ENCODE measurements around the gene NFIB. TPM values are rescaled to one million over a fixed set of nuclear protein-coding genes. Genes with fewer than 3 reads are reported as not detected.

Gene NFIB
- polyA plus RNA-seq, 1 of the 3 experiments (the other 2 are of a cell fraction): 9.2 TPM

DNA sequence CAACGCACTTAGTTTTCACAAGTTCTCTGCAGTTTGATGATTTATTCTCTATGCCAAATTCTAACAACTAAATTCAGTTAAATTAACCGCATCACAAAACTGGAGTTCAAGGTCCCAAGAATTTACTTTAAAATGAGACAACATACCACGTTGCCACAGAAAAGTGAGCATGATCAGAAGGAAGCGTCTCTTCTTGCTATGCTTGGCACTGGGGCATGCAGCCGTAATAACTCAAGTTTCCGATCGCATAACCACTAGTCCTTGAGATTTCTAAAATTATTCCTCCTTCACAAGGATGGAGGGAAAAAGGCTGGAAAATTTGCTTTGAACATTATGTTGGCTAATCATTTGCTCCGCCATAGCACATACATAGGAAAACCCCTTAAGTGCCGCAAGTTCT lies 13.9 kb downstream of the NFIB start:
- H3K27ac ChIP-seq (ENCODE audit: low read depth in 2 of 2, low read length in 1 of 2): no peak overlapping the region
- CTCF ChIA-PET: interaction anchor here (0.7 to 1.9 kb wide), 2 partner anchors 12 to 129 kb away, joined by 3 to 6 read pairs; no protein-coding TSS in a partner anchor

DNA sequence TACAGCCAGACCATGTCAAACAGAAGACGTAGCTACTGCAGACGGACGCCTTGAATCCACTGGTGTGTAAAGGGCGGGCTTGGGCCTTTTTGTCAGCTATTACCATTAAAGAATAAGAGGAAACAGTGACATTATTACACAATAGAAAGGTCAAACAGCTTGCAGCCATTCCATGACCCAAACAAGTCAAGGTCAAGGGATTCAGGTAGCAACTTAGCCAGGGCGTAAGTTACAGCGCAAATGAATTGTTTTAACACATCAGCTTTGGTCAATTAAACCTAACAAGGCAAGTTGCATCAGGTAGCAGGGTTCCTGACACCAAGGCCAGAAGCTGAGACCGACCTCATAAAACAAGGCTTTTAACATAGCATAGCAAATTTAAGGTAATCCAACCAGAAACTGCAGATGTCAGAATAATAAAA lies 15.3 kb downstream of the NFIB start:
- Histone ChIP-seq H3K4me3 (ENCODE audit: low read depth in 2 of 2, low read length in 1 of 2) (no peak overlapping the region), H3K27ac (ENCODE audit: low read depth in 2 of 2, low read length in 1 of 2) (no peak overlapping the region), H3K9me3 (no peaks in the 10 kb centered on the region), H3K27me3 (ENCODE audit: insufficient read depth) (no peaks in the 10 kb centered on the region), H3K4me2 (no peak overlapping the region), H3K36me3 (replicated peaks in 1 of 2; ENCODE audit: control insufficient read depth in 1 of 2, insufficient read depth in 2 of 2, low read length in 1 of 2) (peaks cover 21 to 24% of the 10 kb centered on the region in 2 experiments), H4K20me1 (ENCODE audit: insufficient read depth) (no peaks in the 10 kb centered on the region; the same call in 1 of the 2 replicates), H3F3A (replicated peaks; ENCODE audit: insufficient read depth) (no peaks in the 10 kb centered on the region), H3K79me2 (ENCODE audit: insufficient read depth) (peaks cover 100% of the 10 kb centered on the region), H2AFZ (ENCODE audit: low read depth) (no peak overlapping the region), H3K9me2 (no peaks in the 10 kb centered on the region), H3K4me1 (ENCODE audit: control insufficient read depth in 1 of 2, insufficient read depth in 2 of 2, low read depth in 1 of 2, low read length in 1 of 2) (peaks cover 11 to 30% of the 10 kb centered on the region in 2 experiments; a peak in 3 of 4 replicates), H3K9ac (no peak overlapping the region)
- 71% methylated on average over 7 of the region's 7 CpGs for WGBS (ENCODE audit: low lambda C conversion rate)
- DNase-seq: no peak
- POLR2A ChIA-PET: no interaction called here
- CTCF ChIA-PET: interaction anchor here (0.6 to 1.9 kb wide), 3 partner anchors 11 to 999 kb away, joined by 3 to 6 read pairs (median 4); no protein-coding TSS in a partner anchor
- TF ChIP-seq SIN3A (IDR thresholded peaks at IDR 0.05; ENCODE audit: borderline replicate concordance, low read depth, low read length) (no peak), EZH2phosphoT487 (IDR thresholded peaks at IDR 0.05; ENCODE audit: borderline replicate concordance, low read depth) (no peak), NFIC (IDR thresholded peaks at IDR 0.05; ENCODE audit: borderline replicate concordance) (no peak), RXRA (IDR thresholded peaks at IDR 0.05; ENCODE audit: borderline replicate concordance, low read depth) (no peak)
- TF ChIP-seq, protein P1, sequence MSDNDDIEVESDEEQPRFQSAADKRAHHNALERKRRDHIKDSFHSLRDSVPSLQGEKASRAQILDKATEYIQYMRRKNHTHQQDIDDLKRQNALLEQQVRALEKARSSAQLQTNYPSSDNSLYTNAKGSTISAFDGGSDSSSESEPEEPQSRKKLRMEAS (IDR thresholded peaks at IDR 0.05; ENCODE audit: low read depth): no peak
- TF ChIP-seq, protein P2, sequence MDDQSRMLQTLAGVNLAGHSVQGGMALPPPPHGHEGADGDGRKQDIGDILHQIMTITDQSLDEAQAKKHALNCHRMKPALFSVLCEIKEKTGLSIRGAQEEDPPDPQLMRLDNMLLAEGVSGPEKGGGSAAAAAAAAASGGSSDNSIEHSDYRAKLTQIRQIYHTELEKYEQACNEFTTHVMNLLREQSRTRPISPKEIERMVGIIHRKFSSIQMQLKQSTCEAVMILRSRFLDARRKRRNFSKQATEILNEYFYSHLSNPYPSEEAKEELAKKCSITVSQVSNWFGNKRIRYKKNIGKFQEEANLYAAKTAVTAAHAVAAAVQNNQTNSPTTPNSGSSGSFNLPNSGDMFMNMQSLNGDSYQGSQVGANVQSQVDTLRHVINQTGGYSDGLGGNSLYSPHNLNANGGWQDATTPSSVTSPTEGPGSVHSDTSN (IDR thresholded peaks at IDR 0.05): no peak
- TF ChIP-seq, protein P3, sequence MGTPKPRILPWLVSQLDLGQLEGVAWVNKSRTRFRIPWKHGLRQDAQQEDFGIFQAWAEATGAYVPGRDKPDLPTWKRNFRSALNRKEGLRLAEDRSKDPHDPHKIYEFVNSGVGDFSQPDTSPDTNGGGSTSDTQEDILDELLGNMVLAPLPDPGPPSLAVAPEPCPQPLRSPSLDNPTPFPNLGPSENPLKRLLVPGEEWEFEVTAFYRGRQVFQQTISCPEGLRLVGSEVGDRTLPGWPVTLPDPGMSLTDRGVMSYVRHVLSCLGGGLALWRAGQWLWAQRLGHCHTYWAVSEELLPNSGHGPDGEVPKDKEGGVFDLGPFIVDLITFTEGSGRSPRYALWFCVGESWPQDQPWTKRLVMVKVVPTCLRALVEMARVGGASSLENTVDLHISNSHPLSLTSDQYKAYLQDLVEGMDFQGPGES (IDR thresholded peaks at IDR 0.05; ENCODE audit: low read depth, low read length): no peak

More for the DNA sequence above, 13.9 kb downstream of the NFIB start:
- H4K20me1 ChIP-seq (ENCODE audit: insufficient read depth): no peaks in the 10 kb centered on the region; the same call in 1 of the 2 replicates
- TF ChIP-seq RFX5 (IDR thresholded peaks at IDR 0.05; ENCODE audit: low read length): no peak
- TF ChIP-seq, protein P4, sequence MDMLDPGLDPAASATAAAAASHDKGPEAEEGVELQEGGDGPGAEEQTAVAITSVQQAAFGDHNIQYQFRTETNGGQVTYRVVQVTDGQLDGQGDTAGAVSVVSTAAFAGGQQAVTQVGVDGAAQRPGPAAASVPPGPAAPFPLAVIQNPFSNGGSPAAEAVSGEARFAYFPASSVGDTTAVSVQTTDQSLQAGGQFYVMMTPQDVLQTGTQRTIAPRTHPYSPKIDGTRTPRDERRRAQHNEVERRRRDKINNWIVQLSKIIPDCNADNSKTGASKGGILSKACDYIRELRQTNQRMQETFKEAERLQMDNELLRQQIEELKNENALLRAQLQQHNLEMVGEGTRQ (IDR thresholded peaks at IDR 0.05; ENCODE audit: borderline replicate concordance, low read depth, low read length): no peak
- TF ChIP-seq, protein P2 (IDR thresholded peaks at IDR 0.05): no peak
- TF ChIP-seq CHD2 (IDR thresholded peaks at IDR 0.05; ENCODE audit: low read length, partially characterized antibody): no peak
- TF ChIP-seq TEAD4 (IDR thresholded peaks at IDR 0.05; ENCODE audit: borderline replicate concordance, insufficient read depth): no peak
- no peak for TF ChIP-seq TCF12 (IDR thresholded peaks at IDR 0.05)
- TF ChIP-seq TAF1 (IDR thresholded peaks at IDR 0.05; ENCODE audit: borderline replicate concordance, low read depth, low read length): no peak
- TF ChIP-seq, protein P5, sequence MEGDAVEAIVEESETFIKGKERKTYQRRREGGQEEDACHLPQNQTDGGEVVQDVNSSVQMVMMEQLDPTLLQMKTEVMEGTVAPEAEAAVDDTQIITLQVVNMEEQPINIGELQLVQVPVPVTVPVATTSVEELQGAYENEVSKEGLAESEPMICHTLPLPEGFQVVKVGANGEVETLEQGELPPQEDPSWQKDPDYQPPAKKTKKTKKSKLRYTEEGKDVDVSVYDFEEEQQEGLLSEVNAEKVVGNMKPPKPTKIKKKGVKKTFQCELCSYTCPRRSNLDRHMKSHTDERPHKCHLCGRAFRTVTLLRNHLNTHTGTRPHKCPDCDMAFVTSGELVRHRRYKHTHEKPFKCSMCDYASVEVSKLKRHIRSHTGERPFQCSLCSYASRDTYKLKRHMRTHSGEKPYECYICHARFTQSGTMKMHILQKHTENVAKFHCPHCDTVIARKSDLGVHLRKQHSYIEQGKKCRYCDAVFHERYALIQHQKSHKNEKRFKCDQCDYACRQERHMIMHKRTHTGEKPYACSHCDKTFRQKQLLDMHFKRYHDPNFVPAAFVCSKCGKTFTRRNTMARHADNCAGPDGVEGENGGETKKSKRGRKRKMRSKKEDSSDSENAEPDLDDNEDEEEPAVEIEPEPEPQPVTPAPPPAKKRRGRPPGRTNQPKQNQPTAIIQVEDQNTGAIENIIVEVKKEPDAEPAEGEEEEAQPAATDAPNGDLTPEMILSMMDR (IDR thresholded peaks at IDR 0.05): no peak
- no peak for TF ChIP-seq RXRA (IDR thresholded peaks at IDR 0.05; ENCODE audit: borderline replicate concordance, low read depth)
- TF ChIP-seq RCOR1 (IDR thresholded peaks at IDR 0.05; ENCODE audit: low read length): no peak
- no peak for TF ChIP-seq RAD21 (IDR thresholded peaks at IDR 0.05; ENCODE audit: low read length)
- no peak for TF ChIP-seq EZH2phosphoT487 (IDR thresholded peaks at IDR 0.05; ENCODE audit: borderline replicate concordance, low read depth)
- TF ChIP-seq FOSL2 (IDR thresholded peaks at IDR 0.05; ENCODE audit: borderline replicate concordance, low read depth): no peak
- no peak for TF ChIP-seq GATA2 (CRISPR knock-in tag; IDR thresholded peaks at IDR 0.05)
- TF ChIP-seq MEF2A (IDR thresholded peaks at IDR 0.05; ENCODE audit: borderline replicate concordance, low read depth): no peak
- TF ChIP-seq, protein P1 (IDR thresholded peaks at IDR 0.05; ENCODE audit: low read depth): no peak
- no peak for TF ChIP-seq FOXJ3 (CRISPR knock-in tag; IDR thresholded peaks at IDR 0.05)
- H3K4me3 ChIP-seq (ENCODE audit: low read depth in 2 of 2, low read length in 1 of 2): no peak overlapping the region
- POLR2A ChIA-PET: no interaction called here
- no peaks in the 10 kb centered on the region for H3K9me3 ChIP-seq
- H3K4me2 ChIP-seq: no peak overlapping the region
- H3K27me3 ChIP-seq (ENCODE audit: insufficient read depth): no peaks in the 10 kb centered on the region
- no peak for DNase-seq
- peaks cover 100% of the 10 kb centered on the region for H3K79me2 ChIP-seq (ENCODE audit: insufficient read depth)
- WGBS (ENCODE audit: low lambda C conversion rate): 98% methylated on average over 9 of the region's 9 CpGs
- H2AFZ ChIP-seq (ENCODE audit: low read depth): no peak overlapping the region
- no peak overlapping the region for H3K9ac ChIP-seq
- H3F3A ChIP-seq (replicated peaks; ENCODE audit: insufficient read depth): no peaks in the 10 kb centered on the region
- H3K36me3 ChIP-seq (replicated peaks in 1 of 2; ENCODE audit: control insufficient read depth in 1 of 2, insufficient read depth in 2 of 2, low read length in 1 of 2): peaks cover 27 to 33% of the 10 kb centered on the region in 2 experiments
- no peaks in the 10 kb centered on the region for H3K9me2 ChIP-seq
- peaks cover 11 to 32% of the 10 kb centered on the region in 2 experiments; a peak in 3 of 4 replicates for H3K4me1 ChIP-seq (ENCODE audit: control insufficient read depth in 1 of 2, insufficient read depth in 2 of 2, low read depth in 1 of 2, low read length in 1 of 2)

Measured in SK-N-SH (cell line).